Ovary (tissue), 3 donors: ENCODE results near the gene ADIRF.

Experiments
- CTCF ChIP-seq, 3 donors: fragments of 450-650 bp in 2 of 3; fragments of 200-600 bp in 1 of 3; IDR thresholded peaks; one replicate each; pipeline versions ENCODE4 v1.5.1 to v1.8.0; 2016 to 2022; ENCODE audit warnings: antibody characterized with exemption in 3 of 3, mild to moderate bottlenecking in 1 of 3
- EP300 ChIP-seq: sonication (generic); formaldehyde crosslinking; IDR thresholded peaks from one replicate; pipeline ENCODE4 v1.6.1; 2017; ENCODE audit warnings: antibody characterized with exemption
- POLR2A ChIP-seq: fragments of 450-650 bp; IDR thresholded peaks from one replicate; pipeline ENCODE4 v1.6.1; 2017; ENCODE audit warnings: antibody characterized with exemption, mild to moderate bottlenecking, moderate library complexity
- donor health status: DM: no; HTN: no; CAD: no.

GRCh38 chr10:86941426-86941825 lies 26.9 kb upstream of the ADIRF start:
- no peak for TF ChIP-seq CTCF (IDR thresholded peaks at IDR 0.05)
- no peak for TF ChIP-seq POLR2A
- no peak for TF ChIP-seq EP300
